Measurements from ENCODE around the gene ZC2HC1C.
A peak's percentile ranks its signal among the peaks of the same experiment; 100 is the strongest.

Gene ZC2HC1C

GRCh38 chr14:75069121-75069810, at the start of gene ZC2HC1C:
Gene ZC2HC1C (plus strand): TSS chr14:75069641. CDS start chr14:75070574, 933 bp downstream.
- no peak for FAIRE-seq

GRCh38 chr14:75022655-75023054, 46.8 kb upstream of the ZC2HC1C start:
- FAIRE-seq = no peak

- FAIRE-seq = no peak
Measured at GRCh38 chr14:75023108-75023507, 46.3 kb upstream of the ZC2HC1C start.

GRCh38 chr14:75025082-75025481, 44.4 kb upstream of the ZC2HC1C start:
- no peak for FAIRE-seq

GRCh38 chr14:75025876-75026275, 43.6 kb upstream of the ZC2HC1C start:
- FAIRE-seq = no peak

GRCh38 chr14:75030147-75030546, 39.3 kb upstream of the ZC2HC1C start:
- FAIRE-seq = no peak

GRCh38 chr14:75032939-75033338, 36.5 kb upstream of the ZC2HC1C start:
- FAIRE-seq = no peak

- no peak for FAIRE-seq
Measured at GRCh38 chr14:75040507-75040906, 28.9 kb upstream of the ZC2HC1C start.

- no peak for FAIRE-seq
Measured at GRCh38 chr14:75040959-75041358, 28.5 kb upstream of the ZC2HC1C start.

- FAIRE-seq = no peak
Measured at GRCh38 chr14:75041613-75042012, 27.8 kb upstream of the ZC2HC1C start.

GRCh38 chr14:75042035-75042434, 27.4 kb upstream of the ZC2HC1C start:
- FAIRE-seq = no peak

- FAIRE-seq = no peak
Measured at GRCh38 chr14:75044322-75044721, 25.1 kb upstream of the ZC2HC1C start.

- FAIRE-seq = no peak
Measured at GRCh38 chr14:75044752-75045151, 24.7 kb upstream of the ZC2HC1C start.

- no peak for FAIRE-seq
Measured at GRCh38 chr14:75046275-75046674, 23.2 kb upstream of the ZC2HC1C start.

- no peak for FAIRE-seq
Measured at GRCh38 chr14:75046899-75047298, 22.5 kb upstream of the ZC2HC1C start.

GRCh38 chr14:75047506-75047905, 21.9 kb upstream of the ZC2HC1C start:
- FAIRE-seq = no peak

- no peak for FAIRE-seq
Measured at GRCh38 chr14:75048101-75048500, 21.3 kb upstream of the ZC2HC1C start.

GRCh38 chr14:75049136-75049535, 20.3 kb upstream of the ZC2HC1C start:
- no peak for FAIRE-seq

- peak; percentile 37 for FAIRE-seq
Measured at GRCh38 chr14:75049731-75050201, 19.7 kb upstream of the ZC2HC1C start.

GRCh38 chr14:75050852-75051555, 18.4 kb upstream of the ZC2HC1C start, which contains the start of gene MLH3:
Gene MLH3 (minus strand): TSS chr14:75051467. CDS start chr14:75049655, 1,812 bp downstream.
- no peak for FAIRE-seq

GRCh38 chr14:75051556-75051899, 17.9 kb upstream of the ZC2HC1C start:
- FAIRE-seq = peak; percentile 37

GRCh38 chr14:75053396-75054291, 15.8 kb upstream of the ZC2HC1C start:
- FAIRE-seq = no peak

GRCh38 chr14:75054421-75054820, 15.0 kb upstream of the ZC2HC1C start:
- FAIRE-seq = no peak
